ENCODE measurements around the gene SYNPO2L. TPM values are rescaled to one million over a fixed set of nuclear protein-coding genes. Genes with fewer than 3 reads are reported as not detected.

Gene SYNPO2L
- polyA plus RNA-seq, 2 donors = 1.9 to 10.9 TPM

- Histone ChIP-seq H3K27me3 (ENCODE audit: control insufficient read depth in 1 of 2, insufficient read depth in 2 of 2, low read length in 2 of 2) (no peaks in the 10 kb centered on the region), H3K4me3 (ENCODE audit: low read depth in 1 of 2, low read length in 2 of 2) (no peak overlapping the region), H3K36me3 (ENCODE audit: control insufficient read depth in 2 of 2, insufficient read depth in 2 of 2, low read length in 1 of 2) (no peaks in the 10 kb centered on the region), H3K4me1 (ENCODE audit: control insufficient read depth in 2 of 2, insufficient read depth in 2 of 2, low read length in 1 of 2) (peaks cover 0 to 3% of the 10 kb centered on the region in 2 donors), H3K9me3 (ENCODE audit: control insufficient read depth in 2 of 2, insufficient read depth in 1 of 2, low read depth in 1 of 2, low read length in 1 of 2) (no peaks in the 10 kb centered on the region), H3K27ac (ENCODE audit: low read depth in 2 of 2, low read length in 1 of 2) (no peak overlapping the region)
- 81 to 83% methylated on average over 2 of the region's 2 CpGs for WGBS, 2 donors
Observed at GRCh38 chr10:73643362-73643761, 12.5 kb downstream of the SYNPO2L start.

DNA sequence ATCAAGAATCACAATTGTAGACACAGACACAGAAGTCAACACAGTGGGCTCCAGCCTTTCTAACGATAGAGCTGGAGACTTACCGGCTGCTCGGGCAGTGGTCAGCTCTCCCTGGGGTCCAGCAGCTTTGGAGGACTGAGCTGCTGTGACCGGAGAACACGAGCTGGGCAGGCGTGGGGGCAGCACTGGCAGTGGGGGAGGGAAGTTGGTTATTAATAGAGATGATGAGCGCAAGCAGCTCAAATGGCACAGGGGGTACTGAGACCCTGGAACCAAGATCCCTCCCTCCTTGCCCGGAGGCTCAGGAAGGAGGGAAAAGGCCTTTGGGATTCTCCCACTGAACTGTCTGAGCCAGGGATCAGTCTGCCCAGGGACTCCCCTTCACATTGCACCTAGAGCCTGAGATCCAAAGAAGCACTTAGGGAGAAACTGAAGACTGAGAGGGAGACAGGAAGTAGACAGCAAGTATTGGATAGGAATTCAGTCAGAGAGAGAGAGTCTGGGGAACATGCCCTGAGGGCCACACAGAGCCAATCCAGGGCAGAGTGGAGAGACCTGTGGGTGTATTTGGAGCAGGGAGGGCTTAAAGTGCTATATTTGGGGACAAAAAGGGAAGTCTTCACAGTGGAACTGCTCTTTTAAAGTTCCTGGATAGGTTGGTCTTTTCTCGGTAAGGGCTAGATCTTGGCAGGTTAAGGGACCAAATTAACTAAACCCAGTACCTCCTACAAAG is 14.3 kb downstream of the SYNPO2L start, which contains the start of gene MYOZ1:
Gene MYOZ1, minus strand, starts transcription at position 147 of the 733 bp plus-strand sequence. CDS start 1,457 bp downstream, outside the sequence.
- 74 to 79% methylated on average over 9 of the region's 9 CpGs for WGBS, 2 donors
- H3K27ac ChIP-seq (ENCODE audit: low read depth in 2 of 2, low read length in 1 of 2) = no peak within 1 kb of the TSS

DNA sequence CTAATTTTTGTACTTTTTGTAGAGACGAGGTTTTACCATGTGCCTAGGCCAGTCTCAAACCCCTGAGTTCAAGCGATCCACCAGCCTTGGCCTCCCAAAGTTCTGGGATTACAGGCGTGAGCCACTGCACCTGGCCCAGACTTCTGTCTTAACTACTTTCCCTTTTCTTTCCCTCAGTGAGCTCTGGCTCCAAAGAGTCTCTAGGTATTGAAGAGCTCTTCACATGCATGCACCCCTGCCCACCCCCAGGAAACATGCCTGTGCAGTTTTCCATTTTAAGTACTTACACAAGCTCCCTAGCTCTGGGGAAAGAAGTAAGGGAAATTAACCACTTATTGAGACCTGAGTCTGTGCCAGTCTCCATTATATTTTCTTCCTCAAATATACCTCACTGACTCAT is 16.5 kb downstream of the SYNPO2L start:
- no peaks in the 10 kb centered on the region for H3K9me3 ChIP-seq (ENCODE audit: control insufficient read depth in 2 of 2, insufficient read depth in 1 of 2, low read depth in 1 of 2, low read length in 1 of 2)
- no peak overlapping the region for H3K27ac ChIP-seq (ENCODE audit: low read depth in 2 of 2, low read length in 1 of 2)
- H3K4me1 ChIP-seq (ENCODE audit: control insufficient read depth in 2 of 2, insufficient read depth in 2 of 2, low read length in 1 of 2) = no peaks in the 10 kb centered on the region
- no peaks in the 10 kb centered on the region for H3K27me3 ChIP-seq (ENCODE audit: control insufficient read depth in 1 of 2, insufficient read depth in 2 of 2, low read length in 2 of 2)
- WGBS, 2 donors = 86 to 93% methylated on average over 3 of the region's 3 CpGs
- H3K4me3 ChIP-seq (ENCODE audit: low read depth in 1 of 2, low read length in 2 of 2) = no peak overlapping the region
- H3K36me3 ChIP-seq (ENCODE audit: control insufficient read depth in 2 of 2, insufficient read depth in 2 of 2, low read length in 1 of 2) = no peaks in the 10 kb centered on the region

More for the DNA sequence above, 14.3 kb downstream of the SYNPO2L start, which contains the start of gene MYOZ1:
- Histone ChIP-seq H3K36me3 (ENCODE audit: control insufficient read depth in 2 of 2, insufficient read depth in 2 of 2, low read length in 1 of 2) (no peaks in the 10 kb centered on the region), H3K4me1 (ENCODE audit: control insufficient read depth in 2 of 2, insufficient read depth in 2 of 2, low read length in 1 of 2) (no peaks in the 10 kb centered on the region), H3K4me3 (ENCODE audit: low read depth in 1 of 2, low read length in 2 of 2) (no peak within 1 kb of the TSS), H3K9me3 (ENCODE audit: control insufficient read depth in 2 of 2, insufficient read depth in 1 of 2, low read depth in 1 of 2, low read length in 1 of 2) (no peaks in the 10 kb centered on the region), H3K27me3 (ENCODE audit: control insufficient read depth in 1 of 2, insufficient read depth in 2 of 2, low read length in 2 of 2) (no peaks in the 10 kb centered on the region)

DNA sequence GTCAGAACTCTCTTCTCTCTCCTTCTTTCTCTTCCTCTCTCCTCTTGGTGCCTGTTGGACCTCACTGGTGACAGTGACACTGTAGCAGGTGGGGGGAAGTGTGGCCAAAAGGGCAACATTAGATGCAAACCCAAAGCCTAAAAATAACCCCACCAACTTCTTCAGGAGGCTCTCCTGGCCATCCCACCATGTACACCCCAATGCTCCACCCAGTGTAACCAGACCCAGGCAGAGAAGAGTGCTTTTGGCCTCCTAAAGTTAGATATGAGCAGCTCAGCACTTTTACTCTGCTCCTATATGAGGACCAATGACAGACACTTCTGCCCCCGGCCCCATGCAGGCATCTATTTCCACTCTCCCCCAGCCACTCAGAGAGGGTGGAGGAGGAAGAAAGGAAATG is 20.0 kb downstream of the SYNPO2L start:
- Histone ChIP-seq H3K36me3 (ENCODE audit: control insufficient read depth in 2 of 2, insufficient read depth in 2 of 2, low read length in 1 of 2) (no peaks in the 10 kb centered on the region), H3K9me3 (ENCODE audit: control insufficient read depth in 2 of 2, insufficient read depth in 1 of 2, low read depth in 1 of 2, low read length in 1 of 2) (no peaks in the 10 kb centered on the region), H3K4me3 (ENCODE audit: low read depth in 1 of 2, low read length in 2 of 2) (no peak overlapping the region), H3K27ac (ENCODE audit: low read depth in 2 of 2, low read length in 1 of 2) (no peak overlapping the region), H3K4me1 (ENCODE audit: control insufficient read depth in 2 of 2, insufficient read depth in 2 of 2, low read length in 1 of 2) (no peaks in the 10 kb centered on the region), H3K27me3 (ENCODE audit: control insufficient read depth in 1 of 2, insufficient read depth in 2 of 2, low read length in 2 of 2) (no peaks in the 10 kb centered on the region)
- 23 to 50% methylated on average over 1 of the region's 1 CpG for WGBS, 2 donors

DNA sequence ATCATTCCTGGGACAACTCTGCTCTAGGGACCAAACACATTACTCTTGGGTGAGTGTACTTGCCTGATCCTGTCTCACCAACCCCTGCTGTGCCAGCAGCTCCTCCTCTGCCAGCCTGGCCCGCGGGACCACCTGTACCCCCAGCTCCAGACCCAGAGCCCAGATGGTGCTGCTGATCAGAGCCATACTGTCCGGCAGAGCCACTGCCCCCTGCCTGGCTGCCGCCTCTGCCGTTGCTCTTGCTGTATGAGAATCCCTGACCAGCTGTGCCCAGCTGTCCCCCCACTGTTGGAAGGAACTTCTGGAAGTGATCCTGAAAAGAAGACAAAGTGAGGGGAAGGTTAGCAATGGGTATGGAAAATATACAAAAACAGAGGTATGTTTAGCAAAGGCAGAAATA is 21.4 kb downstream of the SYNPO2L start:
- H3K36me3 ChIP-seq (ENCODE audit: control insufficient read depth in 2 of 2, insufficient read depth in 2 of 2, low read length in 1 of 2) = no peaks in the 10 kb centered on the region
- H3K9me3 ChIP-seq (ENCODE audit: control insufficient read depth in 2 of 2, insufficient read depth in 1 of 2, low read depth in 1 of 2, low read length in 1 of 2) = no peaks in the 10 kb centered on the region
- no peaks in the 10 kb centered on the region for H3K27me3 ChIP-seq (ENCODE audit: control insufficient read depth in 1 of 2, insufficient read depth in 2 of 2, low read length in 2 of 2)
- H3K4me1 ChIP-seq (ENCODE audit: control insufficient read depth in 2 of 2, insufficient read depth in 2 of 2, low read length in 1 of 2) = no peaks in the 10 kb centered on the region
- no peak overlapping the region for H3K27ac ChIP-seq (ENCODE audit: low read depth in 2 of 2, low read length in 1 of 2)
- WGBS, 2 donors = 58 to 59% methylated on average over 5 of the region's 5 CpGs
- no peak overlapping the region for H3K4me3 ChIP-seq (ENCODE audit: low read depth in 1 of 2, low read length in 2 of 2)

DNA sequence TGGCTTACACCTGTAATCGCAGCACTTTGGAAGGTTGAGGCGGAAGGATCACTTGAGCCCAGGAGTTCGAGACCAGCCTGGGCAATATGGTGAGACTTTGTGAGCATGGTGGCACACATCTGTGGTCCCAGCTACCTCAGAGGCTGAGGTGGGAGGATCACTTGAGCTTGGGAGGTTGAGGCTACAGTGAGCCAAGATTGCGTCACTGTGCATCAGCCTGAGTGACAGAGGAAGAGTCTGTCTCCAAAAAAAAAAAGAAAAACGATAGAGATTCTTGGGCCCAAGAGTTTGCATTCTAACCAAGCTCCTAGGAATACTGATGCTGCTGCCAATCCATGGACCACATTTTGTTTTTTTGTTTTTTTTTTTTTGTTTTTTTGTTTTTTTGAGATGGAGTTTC is 26.7 kb downstream of the SYNPO2L start:
- no peak overlapping the region for H3K27ac ChIP-seq (ENCODE audit: low read depth in 2 of 2, low read length in 1 of 2)
- H3K27me3 ChIP-seq (ENCODE audit: control insufficient read depth in 1 of 2, insufficient read depth in 2 of 2, low read length in 2 of 2) = no peaks in the 10 kb centered on the region
- H3K36me3 ChIP-seq (ENCODE audit: control insufficient read depth in 2 of 2, insufficient read depth in 2 of 2, low read length in 1 of 2) = no peaks in the 10 kb centered on the region
- 84 to 92% methylated on average over 5 of the region's 5 CpGs for WGBS, 2 donors
- no peak overlapping the region for H3K4me3 ChIP-seq (ENCODE audit: low read depth in 1 of 2, low read length in 2 of 2)
- no peaks in the 10 kb centered on the region for H3K9me3 ChIP-seq (ENCODE audit: control insufficient read depth in 2 of 2, insufficient read depth in 1 of 2, low read depth in 1 of 2, low read length in 1 of 2)
- no peaks in the 10 kb centered on the region for H3K4me1 ChIP-seq (ENCODE audit: control insufficient read depth in 2 of 2, insufficient read depth in 2 of 2, low read length in 1 of 2)

GRCh38 chr10:73628405-73628804 is 27.4 kb downstream of the SYNPO2L start:
- Histone ChIP-seq H3K36me3 (ENCODE audit: control insufficient read depth in 2 of 2, insufficient read depth in 2 of 2, low read length in 1 of 2) (no peaks in the 10 kb centered on the region), H3K4me3 (ENCODE audit: low read depth in 1 of 2, low read length in 2 of 2) (no peak overlapping the region), H3K27me3 (ENCODE audit: control insufficient read depth in 1 of 2, insufficient read depth in 2 of 2, low read length in 2 of 2) (no peaks in the 10 kb centered on the region), H3K9me3 (ENCODE audit: control insufficient read depth in 2 of 2, insufficient read depth in 1 of 2, low read depth in 1 of 2, low read length in 1 of 2) (no peaks in the 10 kb centered on the region), H3K4me1 (ENCODE audit: control insufficient read depth in 2 of 2, insufficient read depth in 2 of 2, low read length in 1 of 2) (no peaks in the 10 kb centered on the region), H3K27ac (ENCODE audit: low read depth in 2 of 2, low read length in 1 of 2) (no peak overlapping the region)
- WGBS, 2 donors = 43 to 49% methylated on average over 7 of the region's 7 CpGs

DNA sequence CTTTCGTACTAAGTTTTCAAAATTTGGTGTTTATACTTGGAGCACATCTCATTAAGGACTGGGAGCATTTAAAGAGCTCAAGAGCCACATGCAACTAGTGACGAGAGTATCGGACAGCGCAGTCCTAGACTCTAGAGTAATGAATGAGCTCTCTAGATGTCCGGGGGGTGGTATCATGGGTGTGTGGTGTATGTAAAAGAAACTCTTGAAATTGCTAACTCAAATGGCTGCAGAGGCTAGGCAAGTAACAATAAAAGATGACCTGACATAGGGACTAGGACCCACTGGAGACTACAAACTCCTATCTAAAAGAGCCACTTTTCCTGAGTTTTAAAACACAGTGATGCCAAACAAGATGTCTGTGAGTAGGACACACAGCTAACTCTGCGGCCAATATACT is 28.5 kb downstream of the SYNPO2L start:
- Histone ChIP-seq H3K27me3 (ENCODE audit: control insufficient read depth in 1 of 2, insufficient read depth in 2 of 2, low read length in 2 of 2) (no peaks in the 10 kb centered on the region), H3K27ac (ENCODE audit: low read depth in 2 of 2, low read length in 1 of 2) (no peak overlapping the region), H3K4me3 (ENCODE audit: low read depth in 1 of 2, low read length in 2 of 2) (no peak overlapping the region), H3K4me1 (ENCODE audit: control insufficient read depth in 2 of 2, insufficient read depth in 2 of 2, low read length in 1 of 2) (no peaks in the 10 kb centered on the region), H3K36me3 (ENCODE audit: control insufficient read depth in 2 of 2, insufficient read depth in 2 of 2, low read length in 1 of 2) (no peaks in the 10 kb centered on the region), H3K9me3 (ENCODE audit: control insufficient read depth in 2 of 2, insufficient read depth in 1 of 2, low read depth in 1 of 2, low read length in 1 of 2) (no peaks in the 10 kb centered on the region)
- WGBS, 2 donors = 95% methylated on average over 6 of the region's 6 CpGs

DNA sequence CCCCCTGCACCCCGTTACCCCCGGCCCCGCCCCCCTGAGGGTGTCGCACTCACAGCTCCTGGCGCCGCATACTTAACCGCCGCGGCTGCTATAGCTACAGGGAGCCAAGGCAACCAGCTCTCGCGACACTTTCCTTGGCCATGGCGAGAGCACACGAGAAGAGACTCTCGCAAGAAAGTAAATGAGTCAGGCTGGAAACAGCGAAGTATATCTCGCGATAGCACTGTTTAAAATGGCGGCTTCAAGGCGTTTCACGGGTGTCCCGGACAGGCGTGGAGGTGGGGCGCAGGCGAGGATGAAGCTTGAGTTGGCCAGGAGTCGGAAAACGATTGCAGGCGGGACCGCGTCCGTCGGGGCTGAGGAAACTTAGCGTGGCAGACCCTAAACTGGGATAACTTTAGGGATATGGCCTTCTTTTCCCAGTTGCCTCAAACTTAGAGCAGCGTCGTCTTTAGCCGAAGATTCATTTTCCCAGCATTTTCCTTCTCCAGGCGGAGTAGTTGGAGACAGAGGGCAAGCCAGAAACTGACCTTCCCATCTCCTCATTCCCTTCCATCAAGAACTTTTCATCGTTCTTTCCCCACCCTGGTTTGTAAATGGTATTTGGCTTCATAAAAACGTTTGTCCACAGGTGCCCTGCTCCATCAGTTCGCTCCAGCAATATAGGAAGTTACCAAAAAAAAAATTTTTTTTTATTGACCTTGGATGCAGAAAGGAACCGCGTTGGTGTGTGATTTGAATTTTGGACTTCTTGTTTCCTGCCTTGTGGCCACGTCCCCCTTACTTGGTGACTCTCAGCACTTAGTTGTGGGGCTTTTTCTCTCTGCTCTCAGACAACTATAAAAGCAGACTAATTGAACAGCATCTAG is 29.7 kb downstream of the SYNPO2L start:
- no peaks in the 10 kb centered on the region for H3K9me3 ChIP-seq (ENCODE audit: control insufficient read depth in 2 of 2, insufficient read depth in 1 of 2, low read depth in 1 of 2, low read length in 1 of 2)
- H3K27ac ChIP-seq (ENCODE audit: low read depth in 2 of 2, low read length in 1 of 2) = peak overlapping the region; percentile 82 to 93
- no peaks in the 10 kb centered on the region for H3K36me3 ChIP-seq (ENCODE audit: control insufficient read depth in 2 of 2, insufficient read depth in 2 of 2, low read length in 1 of 2)
- H3K4me3 ChIP-seq (ENCODE audit: low read depth in 1 of 2, low read length in 2 of 2) = peak overlapping the region; percentile 71 to 86
- no peaks in the 10 kb centered on the region for H3K27me3 ChIP-seq (ENCODE audit: control insufficient read depth in 1 of 2, insufficient read depth in 2 of 2, low read length in 2 of 2)
- 2% methylated on average over 42 of the region's 42 CpGs for WGBS, 2 donors
- H3K4me1 ChIP-seq (ENCODE audit: control insufficient read depth in 2 of 2, insufficient read depth in 2 of 2, low read length in 1 of 2) = no peaks in the 10 kb centered on the region
